Suppressor macrophage treated with lipopolysaccharide for 1 hour (primary cell): ENCODE results near the gene KCNJ3.

Experiments
- DNase-seq, 3 donors: peaks; one replicate each; pipeline ENCODE4 v3.0.0-alpha.2; 2020 to 2022

KCNJ3 gene

GRCh38 chr2:154698296-154698720 lies at the start of gene KCNJ3:
Gene KCNJ3 (plus strand): TSS chr2:154698695. CDS start chr2:154698776, 81 bp downstream.
- DNase-seq: no peak

- no peak for DNase-seq
Measured at GRCh38 chr2:154655499-154655898, 43.0 kb upstream of the KCNJ3 start.

GRCh38 chr2:154658854-154659253 lies 39.6 kb upstream of the KCNJ3 start:
- no peak for DNase-seq

- no peak for DNase-seq
Measured at GRCh38 chr2:154664248-154664647, 34.2 kb upstream of the KCNJ3 start.

GRCh38 chr2:154670083-154670482 lies 28.4 kb upstream of the KCNJ3 start:
- no peak for DNase-seq

GRCh38 chr2:154673694-154674093 lies 24.8 kb upstream of the KCNJ3 start:
- no peak for DNase-seq

GRCh38 chr2:154677401-154677800 lies 21.1 kb upstream of the KCNJ3 start:
- no peak for DNase-seq

- no peak for DNase-seq
Measured at GRCh38 chr2:154681741-154682140, 16.8 kb upstream of the KCNJ3 start.

GRCh38 chr2:154686162-154686561 lies 12.3 kb upstream of the KCNJ3 start:
- peak in 1 of 3 donors; percentile 1 for DNase-seq

GRCh38 chr2:154688373-154688772 lies 10.1 kb upstream of the KCNJ3 start:
- DNase-seq: no peak

GRCh38 chr2:154689158-154689557 lies 9.3 kb upstream of the KCNJ3 start:
- DNase-seq: no peak

GRCh38 chr2:154692927-154693326 lies 5.6 kb upstream of the KCNJ3 start:
- DNase-seq: no peak

GRCh38 chr2:154693741-154694340 lies 4.7 kb upstream of the KCNJ3 start:
- DNase-seq: no peak

GRCh38 chr2:154694881-154695280 lies 3.6 kb upstream of the KCNJ3 start:
- DNase-seq: no peak

GRCh38 chr2:154696369-154696768 lies 2.1 kb upstream of the KCNJ3 start:
- no peak for DNase-seq

- DNase-seq: no peak
Measured at GRCh38 chr2:154696810-154697417, 1.6 kb upstream of the KCNJ3 start.

GRCh38 chr2:154697418-154698252 lies 860 bp upstream of the KCNJ3 start:
- no peak for DNase-seq

- DNase-seq: no peak
Measured at GRCh38 chr2:154698721-154699574, 453 bp downstream of the KCNJ3 start.

GRCh38 chr2:154699575-154699930 lies 1.1 kb downstream of the KCNJ3 start:
- DNase-seq: no peak

- no peak for DNase-seq
Measured at GRCh38 chr2:154700136-154700535, 1.6 kb downstream of the KCNJ3 start.

GRCh38 chr2:154704991-154705390 lies 6.5 kb downstream of the KCNJ3 start:
- no peak for DNase-seq

- DNase-seq: no peak
Measured at GRCh38 chr2:154706660-154707059, 8.2 kb downstream of the KCNJ3 start.

- no peak for DNase-seq
Measured at GRCh38 chr2:154707994-154708575, 9.6 kb downstream of the KCNJ3 start.
